Gastrocnemius medialis (tissue), 4 donors: ENCODE results near the gene GUCY1A1. TPM values are rescaled to one million over a fixed set of nuclear protein-coding genes. Genes with fewer than 3 reads are reported as not detected.

ENCODE experiments used
- ATAC-seq, 2 donors: fragments of 150-250 bp; one replicate each; pipeline ENCODE4 v1.9.1; 2016
- DNase-seq, 2 donors: peaks; one replicate each; pipeline ENCODE4 v3.0.0-alpha.2; 2019
- H3K27ac ChIP-seq, 4 donors: fragments of 200-600 bp; sonication (generic); 1 replicate in 1 of 4; 2 replicates in 3 of 4; pipeline ENCODE4 v1.5.1; 2016 to 2018; ENCODE audit warnings: mild to moderate bottlenecking in 2 of 4, moderate library complexity in 1 of 4
- H3K27me3 ChIP-seq, 3 donors: fragments of 200-600 bp; sonication (generic) in 2 of 3; 1 replicate in 1 of 3; 2 replicates in 2 of 3; pipeline versions ENCODE4 v1.5.1 to v1.6.0; 2016 to 2019; ENCODE audit warnings: mild to moderate bottlenecking in 1 of 3, moderate library complexity in 1 of 3
- H3K36me3 ChIP-seq, 2 donors: fragments of 200-600 bp; sonication (generic) in 1 of 2; one replicate each; pipeline ENCODE4 v1.5.1; 2017 to 2018
- H3K4me1 ChIP-seq, 2 donors: fragments of 200-600 bp; sonication (generic) in 1 of 2; one replicate each; pipeline ENCODE4 v1.5.1; 2016 to 2017; ENCODE audit warnings: mild to moderate bottlenecking in 2 of 2
- H3K4me3 ChIP-seq, 4 donors: fragments of 200-600 bp; sonication (generic) in 3 of 4; 1 replicate in 1 of 4; 2 replicates in 3 of 4; pipeline ENCODE4 v1.5.1; 2016 to 2019; ENCODE audit warnings: mild to moderate bottlenecking in 2 of 4
- H3K9me3 ChIP-seq, 3 donors: fragments of 200-600 bp; sonication (generic) in 2 of 3; 1 replicate in 1 of 3; 2 replicates in 2 of 3; pipeline ENCODE4 v1.5.1; 2016 to 2019
- CTCF ChIP-seq, 5 experiments: fragments of 450-650 bp in 3 of 5; fragments of 200-600 bp in 2 of 5; sonication (generic) in 2 of 5; IDR thresholded peaks in 4 of 5; conservative IDR thresholded peaks in 1 of 5; 1 replicate in 4 of 5; 2 replicates in 1 of 5; pipeline ENCODE4 v1.5.1; 2016 to 2019; ENCODE audit warnings: antibody characterized with exemption in 5 of 5, mild to moderate bottlenecking in 3 of 5, moderate library complexity in 3 of 5
- POLR2A ChIP-seq, 2 donors: fragments of 450-650 bp; IDR thresholded peaks; one replicate each; pipeline ENCODE4 v1.6.1; 2017; ENCODE audit warnings: antibody characterized with exemption in 2 of 2, mild to moderate bottlenecking in 2 of 2, moderate library complexity in 2 of 2
- in situ Hi-C, 4 donors: fragments of 200-750 bp; cut with MboI; loops; one replicate each; pipeline versions ENCODE4 v1.15.0 to v1.8.0; 2017; ENCODE audit warnings: low sequenced_read_pairs in 4 of 4
- intact Hi-C: fragments of 100-400 bp; cut with DNase I; formaldehyde crosslinking; loops from one replicate; pipeline ENCODE4 v1.15.1; 2023; ENCODE audit warnings: low total_unique reads
- total RNA-seq, 4 donors: library from RNA; depleted of rRNA; stranded (reverse); fragments of >200 nt; gene quantifications; one replicate each; pipeline versions ENCODE4 v1.1.0 to v1.2.3, GENCODE V29; 2016

The GUCY1A1 gene
- total RNA-seq, 4 donors from 2014 or later = 5.8 to 15.5 (median 9.6) TPM

- Histone ChIP-seq H3K4me1 (peaks cover 0 to 5% of the 10 kb centered on the region in 2 donors), H3K9me3 (no peaks in the 10 kb centered on the region), H3K36me3 (no peaks in the 10 kb centered on the region), H3K4me3 (no peak overlapping the region), H3K27me3 (no peaks in the 10 kb centered on the region), H3K27ac (no peak overlapping the region)
- TF ChIP-seq POLR2A (IDR thresholded peaks at IDR 0.05) (no peak), CTCF (IDR thresholded peaks at IDR 0.05 in 4 of 5, conservative IDR thresholded peaks at IDR 0.05 in 1 of 5) (no peak)
- DNase-seq = no peak
- intact Hi-C loops (no loop called here), in situ Hi-C loops (no loop called here)
- no peak for ATAC-seq
These were observed 42.2 kb upstream of the GUCY1A1 start for GRCh38 chr4:155624478-155624877.

DNA sequence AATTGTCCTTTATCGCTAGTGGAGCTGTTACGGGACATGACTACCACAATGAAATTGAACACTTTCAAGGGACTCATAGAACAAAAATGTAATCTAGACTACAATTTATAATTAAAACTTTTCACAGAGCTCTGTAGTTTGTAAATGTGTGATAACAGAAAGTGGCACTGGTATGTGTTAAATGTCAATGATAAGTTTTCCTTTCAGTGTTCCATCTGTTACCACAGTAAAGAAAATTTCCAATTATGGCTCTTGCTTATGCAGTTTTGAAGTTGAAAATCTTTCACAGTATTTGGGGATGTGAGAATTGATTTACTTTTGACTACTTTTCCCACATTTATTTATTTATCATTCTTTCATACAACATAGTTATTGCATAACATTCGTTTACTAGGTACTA lies 40.1 kb upstream of the GUCY1A1 start:
- no peak for ATAC-seq
- peaks cover 0 to 10% of the 10 kb centered on the region in 2 donors for H3K4me1 ChIP-seq
- H3K27ac ChIP-seq = no peak overlapping the region
- TF ChIP-seq CTCF (IDR thresholded peaks at IDR 0.05 in 4 of 5, conservative IDR thresholded peaks at IDR 0.05 in 1 of 5) (no peak), POLR2A (IDR thresholded peaks at IDR 0.05) (no peak)
- no peak for DNase-seq
- in situ Hi-C loops (no loop called here), intact Hi-C loops (no loop called here)
- H3K4me3 ChIP-seq = no peak overlapping the region
- no peaks in the 10 kb centered on the region for H3K36me3 ChIP-seq
- no peaks in the 10 kb centered on the region for H3K27me3 ChIP-seq
- H3K9me3 ChIP-seq = no peaks in the 10 kb centered on the region

DNA sequence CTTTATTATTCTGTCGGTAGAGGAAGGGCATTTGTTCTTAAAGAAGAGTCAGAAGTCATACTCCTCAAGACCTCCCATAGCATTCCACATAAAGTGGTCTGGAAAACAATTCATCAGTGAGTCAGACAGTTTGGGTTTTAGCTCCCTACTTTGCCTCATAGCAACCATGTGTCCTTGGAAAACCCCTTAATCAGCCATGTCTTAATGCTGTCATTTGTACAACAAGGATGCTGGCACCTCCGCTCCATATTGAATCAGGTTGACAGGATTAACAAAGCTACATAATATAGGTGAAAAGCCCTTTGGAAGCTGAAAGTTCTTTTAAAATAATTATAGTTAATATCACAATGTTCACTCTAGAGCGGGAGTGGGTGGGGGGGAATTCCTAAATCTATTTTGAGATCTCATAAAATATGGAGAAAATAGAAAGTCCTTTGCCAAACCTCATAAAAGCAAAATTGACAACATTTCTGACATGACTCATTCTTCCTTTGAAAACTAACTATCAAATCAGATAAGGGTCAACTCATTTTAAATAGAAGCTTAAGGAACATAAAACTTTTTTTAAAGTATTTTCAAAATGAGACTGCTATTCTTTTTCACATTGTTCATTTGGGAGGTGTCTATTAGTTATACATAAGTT lies 37.3 kb upstream of the GUCY1A1 start:
- DNase-seq = no peak
- no peaks in the 10 kb centered on the region for H3K27me3 ChIP-seq
- peaks cover 0 to 10% of the 10 kb centered on the region in 2 donors for H3K4me1 ChIP-seq
- no peaks in the 10 kb centered on the region for H3K36me3 ChIP-seq
- in situ Hi-C loops (no loop called here), intact Hi-C loops (no loop called here)
- H3K9me3 ChIP-seq = no peaks in the 10 kb centered on the region
- TF ChIP-seq CTCF (IDR thresholded peaks at IDR 0.05 in 4 of 5, conservative IDR thresholded peaks at IDR 0.05 in 1 of 5) (no peak), POLR2A (IDR thresholded peaks at IDR 0.05) (no peak)
- H3K27ac ChIP-seq = peak overlapping the region in 2 of 4 donors; percentile 41 to 43
- H3K4me3 ChIP-seq = no peak overlapping the region
- ATAC-seq = no peak

DNA sequence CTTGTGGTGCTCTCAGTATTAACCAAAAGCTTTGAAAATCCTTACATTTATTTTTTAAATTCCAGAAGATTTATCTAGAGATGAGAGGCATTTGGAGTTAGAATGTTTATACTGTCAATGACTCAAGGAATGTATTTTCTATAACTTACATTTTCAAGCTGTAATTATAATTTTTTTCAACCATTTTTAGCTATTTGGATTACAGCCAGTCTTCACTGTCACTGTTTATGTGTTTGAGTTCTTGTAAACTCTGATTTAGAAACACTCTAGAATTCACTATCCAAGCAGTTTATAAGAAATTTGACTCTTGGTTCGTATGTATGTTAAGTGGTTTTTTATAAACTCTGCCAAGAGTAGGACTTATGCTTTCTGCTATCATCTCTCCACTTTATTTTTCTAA lies 36.7 kb upstream of the GUCY1A1 start:
- DNase-seq (no peak), ATAC-seq (no peak)
- Histone ChIP-seq H3K27ac (peak overlapping the region in 1 of 4 donors; percentile 43), H3K36me3 (no peaks in the 10 kb centered on the region), H3K27me3 (no peaks in the 10 kb centered on the region), H3K4me3 (no peak overlapping the region), H3K9me3 (no peaks in the 10 kb centered on the region), H3K4me1 (peaks cover 0 to 10% of the 10 kb centered on the region in 2 donors)
- TF ChIP-seq CTCF (IDR thresholded peaks at IDR 0.05 in 4 of 5, conservative IDR thresholded peaks at IDR 0.05 in 1 of 5) (no peak), POLR2A (IDR thresholded peaks at IDR 0.05) (no peak)
- in situ Hi-C loops = no loop called here
- intact Hi-C loops = no loop called here
